Spleen (tissue), 11 donors: ENCODE results near the gene PPA2. TPM values are rescaled to one million over a fixed set of nuclear protein-coding genes. Genes with fewer than 3 reads are reported as not detected.
"Not testable (repeated sequence)": the region's sequence is repeated elsewhere in the genome, so short reads cannot be mapped to it uniquely, and the experiment has no call there.

Experiments
- DNase-seq: peaks from one replicate; pipeline ENCODE4 v3.0.0-alpha.2; 2020
- H3K27ac ChIP-seq, 8 donors: fragments of 200-600 bp; sonication (generic) in 7 of 8; 1 replicate in 4 of 8; 2 replicates in 4 of 8; pipeline versions ENCODE4 v1.5.0 to v1.8.0; 2016 to 2021; ENCODE audit warnings: inconsistent platforms in 4 of 8, mild to moderate bottlenecking in 4 of 8, moderate library complexity in 1 of 8
- H3K27me3 ChIP-seq, 7 donors: fragments of 200-600 bp; sonication (generic) in 6 of 7; replicated peaks in 1 of 7; 1 replicate in 4 of 7; 2 replicates in 3 of 7; pipeline versions ENCODE4 v1.5.0 to v1.8.0; 2016 to 2021; ENCODE audit warnings: inconsistent platforms in 3 of 7, mild to moderate bottlenecking in 1 of 7
- H3K36me3 ChIP-seq, 6 donors: fragments of 200-600 bp; sonication (generic) in 5 of 6; 1 replicate in 4 of 6; 2 replicates in 2 of 6; pipeline versions ENCODE4 v1.5.0 to v1.8.0; 2016 to 2021; ENCODE audit warnings: inconsistent platforms in 2 of 6
- H3K4me1 ChIP-seq, 6 donors: fragments of 200-600 bp; sonication (generic) in 5 of 6; 1 replicate in 3 of 6; 2 replicates in 3 of 6; pipeline versions ENCODE4 v1.5.0 to v1.8.0; 2016 to 2021; ENCODE audit warnings: inconsistent platforms in 3 of 6
- H3K4me3 ChIP-seq, 8 donors: fragments of 200-600 bp; sonication (generic) in 7 of 8; 1 replicate in 4 of 8; 2 replicates in 4 of 8; pipeline versions ENCODE4 v1.5.0 to v1.8.0; 2016 to 2021; ENCODE audit warnings: inconsistent platforms in 4 of 8, mild to moderate bottlenecking in 4 of 8, moderate library complexity in 2 of 8
- H3K9me3 ChIP-seq, 8 donors: fragments of 200-600 bp; sonication (generic) in 7 of 8; 1 replicate in 4 of 8; 2 replicates in 4 of 8; pipeline versions ENCODE4 v1.5.0 to v1.8.0; 2016 to 2021; ENCODE audit warnings: inconsistent platforms in 4 of 8
- CTCF ChIP-seq, 11 experiments: fragments of 200-600 bp in 7 of 11; fragments of 450-650 bp in 4 of 11; sonication (generic) in 4 of 11; IDR thresholded peaks in 8 of 11; conservative IDR thresholded peaks in 3 of 11; 1 replicate in 7 of 11; 2 replicates in 4 of 11; pipeline versions ENCODE4 v1.4.0 to v1.8.0; 2016 to 2021; ENCODE audit warnings: antibody characterized with exemption in 11 of 11, inconsistent platforms in 4 of 11, mild to moderate bottlenecking in 1 of 11
- POLR2A ChIP-seq, 3 donors: fragments of 450-650 bp; IDR thresholded peaks; one replicate each; pipeline ENCODE4 v1.5.1; 2017; ENCODE audit warnings: antibody characterized with exemption in 3 of 3, mild to moderate bottlenecking in 1 of 3
- POLR2AphosphoS5 ChIP-seq, 3 donors: sonication (generic); formaldehyde crosslinking; IDR thresholded peaks; one replicate each; pipeline ENCODE4 v1.5.1; 2017; ENCODE audit warnings: antibody characterized with exemption in 3 of 3
- WGBS, 5 donors: extraction: QIAGEN DNeasy Blood & Tissue Kit in 3 of 5; methylation state at CpG; one replicate each; pipeline versions ENCODE4 v1.1.5 to v1.1.7; 2013 to 2018; 5-methylcytosine and 5-hydroxymethylcytosine counted together
- intact Hi-C: fragments of 100-400 bp; cut with DNase I; formaldehyde crosslinking; loops from one replicate; pipeline ENCODE4 v1.15.0; 2023; ENCODE audit warnings: low total_unique reads
- polyA plus RNA-seq, 3 donors: library from polyadenylated mRNA; stranded (reverse); fragments of 200-250 nt; gene quantifications; one replicate each; pipeline ENCODE4 v1.2.1, GENCODE V29; 2013
- total RNA-seq, 7 donors: library from RNA; depleted of rRNA in 3 of 7; stranded (reverse); fragments of >200 nt in 3 of 7; fragmentation: NEBNext Ultra II Directional in 4 of 7; extraction: Animal tissue kit (Norgen Biotek cat#: 25700) in 4 of 7; gene quantifications; one replicate each; pipeline versions ENCODE4 v1.1.0 to v1.2.1, GENCODE V29; 2016 to 2021
- donor health status: healthy with polysubstance abuse.
- donor health status: DM: no; HTN: no; CAD: no; lungs with moderate emphysema.
- donor health status: DM: no; HTN: no; CAD: no.
- donor health status: Bipolar disorder and iron deficiency.
- donor health status: healthy.
- donor health status: DM: no; HTN: no; CAD: no.
- donor health status: DM: yes; HTN: yes; CAD: no.

PPA2 gene
- total and polyA plus RNA-seq, 10 donors = 45.2 to 113 (median 67.9) TPM

GRCh38 chr4:105461621-105462382, 12.1 kb downstream of the PPA2 start:
- 76 to 94% (median 89%) methylated on average over 6 of the region's 6 CpGs for WGBS, 5 donors
- peaks cover 0 to 35% (median 2%) of the 10 kb centered on the region in 6 donors for H3K36me3 ChIP-seq
- H3K9me3 ChIP-seq = no peaks in the 10 kb centered on the region
- no peak for DNase-seq
- H3K4me3 ChIP-seq = no peak overlapping the region
- TF ChIP-seq POLR2A (IDR thresholded peaks at IDR 0.05) (no peak), CTCF (IDR thresholded peaks at IDR 0.05 in 8 of 11, conservative IDR thresholded peaks at IDR 0.05 in 3 of 11) (no peak), POLR2AphosphoS5 (IDR thresholded peaks at IDR 0.05) (no peak)
- H3K27ac ChIP-seq = peak overlapping the region in 4 of 8 donors; percentile 41 to 64 (median 51)
- H3K4me1 ChIP-seq = peaks cover 0 to 23% (median 9%) of the 10 kb centered on the region in 6 donors
- intact Hi-C loops = no loop called here
- H3K27me3 ChIP-seq = no peaks in the 10 kb centered on the region

- 43 to 72% (median 56%) methylated on average over 8 of the region's 8 CpGs for WGBS, 5 donors
- Histone ChIP-seq H3K36me3 (peaks cover 0 to 34% (median 0%) of the 10 kb centered on the region in 6 donors), H3K9me3 (no peaks in the 10 kb centered on the region), H3K27ac (peak overlapping the region in 4 of 8 donors; percentile 41 to 64 (median 51)), H3K27me3 (no peaks in the 10 kb centered on the region), H3K4me3 (no peak overlapping the region), H3K4me1 (peaks cover 0 to 23% (median 9%) of the 10 kb centered on the region in 6 donors)
- intact Hi-C loops = no loop called here
- TF ChIP-seq POLR2AphosphoS5 (IDR thresholded peaks at IDR 0.05) = no peak
- TF ChIP-seq CTCF (IDR thresholded peaks at IDR 0.05 in 8 of 11, conservative IDR thresholded peaks at IDR 0.05 in 3 of 11) = no peak
- TF ChIP-seq POLR2A (IDR thresholded peaks at IDR 0.05) = no peak
- DNase-seq = no peak
Observed at GRCh38 chr4:105461221-105461620, 12.6 kb downstream of the PPA2 start.

GRCh38 chr4:105460306-105460705, 13.6 kb downstream of the PPA2 start:
- H3K27ac ChIP-seq = no peak overlapping the region
- H3K36me3 ChIP-seq = peaks cover 0 to 35% (median 0%) of the 10 kb centered on the region in 6 donors
- 54 to 79% (median 63%) methylated on average over 2 of the region's 2 CpGs for WGBS, 5 donors
- DNase-seq = no peak
- no peaks in the 10 kb centered on the region for H3K9me3 ChIP-seq
- no peak for TF ChIP-seq CTCF (IDR thresholded peaks at IDR 0.05 in 8 of 11, conservative IDR thresholded peaks at IDR 0.05 in 3 of 11)
- TF ChIP-seq POLR2AphosphoS5 (IDR thresholded peaks at IDR 0.05) = no peak
- no peak for TF ChIP-seq POLR2A (IDR thresholded peaks at IDR 0.05)
- intact Hi-C loops = no loop called here
- H3K4me3 ChIP-seq = no peak overlapping the region
- peaks cover 0 to 23% (median 9%) of the 10 kb centered on the region in 6 donors for H3K4me1 ChIP-seq
- no peaks in the 10 kb centered on the region for H3K27me3 ChIP-seq

- H3K27ac ChIP-seq, H3K9me3 ChIP-seq, H3K4me3 ChIP-seq, intact Hi-C loops, H3K27me3 ChIP-seq: not testable (repeated sequence)
- 88 to 94% (median 93%) methylated on average over 11 of the region's 11 CpGs for WGBS, 5 donors
- DNase-seq = peak; percentile 53
- H3K4me1 ChIP-seq = peaks cover 0 to 23% (median 9%) of the 10 kb centered on the region in 6 donors
- H3K36me3 ChIP-seq = peaks cover 0 to 36% (median 0%) of the 10 kb centered on the region in 6 donors
Observed at GRCh38 chr4:105458541-105458940, 15.3 kb downstream of the PPA2 start.
